ENCODE measurements around the gene FRRS1.

FRRS1 gene

DNA sequence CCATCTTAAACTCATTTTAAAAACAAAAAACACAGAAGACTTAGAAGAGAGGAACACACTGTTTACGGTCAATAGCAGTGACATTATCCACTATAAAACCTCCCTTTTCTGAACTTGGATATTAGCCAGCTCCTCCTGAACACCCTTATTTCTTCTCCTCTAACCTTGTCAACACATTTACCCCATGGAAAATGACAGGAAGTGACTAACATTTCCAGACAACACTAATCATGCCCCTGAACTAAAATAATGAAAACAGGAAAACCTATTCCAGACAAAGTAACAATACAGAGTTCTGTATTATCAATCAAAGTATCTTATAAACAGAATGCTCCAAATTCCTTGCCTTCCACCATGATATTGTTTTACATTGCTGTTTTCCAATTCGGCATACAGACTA, 75.3 kb downstream of the FRRS1 start:
- H3K4me3 ChIP-seq (ENCODE audit: insufficient read depth, low read length, poor library complexity, severe bottlenecking) = no peak overlapping the region

DNA sequence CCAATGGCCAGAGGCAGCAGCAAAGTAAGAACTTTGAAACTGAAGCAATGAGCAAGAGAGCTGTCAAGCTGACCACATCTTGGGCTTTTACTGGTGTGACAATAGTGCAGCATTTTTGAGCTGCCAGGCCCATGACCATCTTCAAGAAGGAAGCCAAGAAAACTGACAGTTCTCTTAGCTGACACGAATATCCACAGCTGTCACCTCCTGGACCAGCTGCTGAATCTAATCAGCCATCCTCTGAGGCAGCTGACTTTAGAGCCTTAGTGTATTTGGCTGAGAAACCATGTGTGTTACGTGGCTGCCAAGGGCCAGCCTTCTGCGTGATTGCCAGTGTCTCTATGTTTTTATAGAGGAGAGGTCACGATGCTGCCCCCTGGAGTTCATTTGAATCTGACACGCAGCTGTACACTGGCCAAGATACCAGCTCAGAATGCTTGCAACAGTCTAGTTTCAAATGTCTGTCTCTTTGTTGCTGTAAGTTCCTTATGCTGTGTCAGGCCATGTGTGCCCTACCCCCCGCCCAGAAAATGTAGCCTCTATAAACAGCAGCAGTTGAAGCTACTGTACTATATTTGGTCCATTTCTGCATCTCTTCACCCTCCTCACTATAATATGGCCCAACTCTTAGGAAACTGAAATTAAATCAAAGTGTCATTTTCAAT, 80.8 kb downstream of the FRRS1 start:
- H3K27ac ChIP-seq (ENCODE audit: low read depth, low read length) = no peak overlapping the region
- H3K9me3 ChIP-seq (ENCODE audit: insufficient read depth, low read length) = no peaks in the 10 kb centered on the region
- no peaks in the 10 kb centered on the region for H3K27me3 ChIP-seq (ENCODE audit: low read length)
- H3K9ac ChIP-seq (ENCODE audit: low read length) = no peak overlapping the region
- TF ChIP-seq, protein P1, sequence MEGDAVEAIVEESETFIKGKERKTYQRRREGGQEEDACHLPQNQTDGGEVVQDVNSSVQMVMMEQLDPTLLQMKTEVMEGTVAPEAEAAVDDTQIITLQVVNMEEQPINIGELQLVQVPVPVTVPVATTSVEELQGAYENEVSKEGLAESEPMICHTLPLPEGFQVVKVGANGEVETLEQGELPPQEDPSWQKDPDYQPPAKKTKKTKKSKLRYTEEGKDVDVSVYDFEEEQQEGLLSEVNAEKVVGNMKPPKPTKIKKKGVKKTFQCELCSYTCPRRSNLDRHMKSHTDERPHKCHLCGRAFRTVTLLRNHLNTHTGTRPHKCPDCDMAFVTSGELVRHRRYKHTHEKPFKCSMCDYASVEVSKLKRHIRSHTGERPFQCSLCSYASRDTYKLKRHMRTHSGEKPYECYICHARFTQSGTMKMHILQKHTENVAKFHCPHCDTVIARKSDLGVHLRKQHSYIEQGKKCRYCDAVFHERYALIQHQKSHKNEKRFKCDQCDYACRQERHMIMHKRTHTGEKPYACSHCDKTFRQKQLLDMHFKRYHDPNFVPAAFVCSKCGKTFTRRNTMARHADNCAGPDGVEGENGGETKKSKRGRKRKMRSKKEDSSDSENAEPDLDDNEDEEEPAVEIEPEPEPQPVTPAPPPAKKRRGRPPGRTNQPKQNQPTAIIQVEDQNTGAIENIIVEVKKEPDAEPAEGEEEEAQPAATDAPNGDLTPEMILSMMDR (IDR thresholded peaks at IDR 0.05; ENCODE audit: insufficient read depth, low read length, poor library complexity, severe bottlenecking) = peak; percentile 69
- no peak for TF ChIP-seq EZH2phosphoT487 (conservative IDR thresholded peaks at IDR 0.05; ENCODE audit: low read length)
- no peak overlapping the region for H3K4me3 ChIP-seq (ENCODE audit: insufficient read depth, low read length, poor library complexity, severe bottlenecking)
- no peak overlapping the region for H2AFZ ChIP-seq (ENCODE audit: low read depth, low read length, severe bottlenecking)
- no peak overlapping the region for H3K4me2 ChIP-seq (ENCODE audit: low read depth, low read length, poor library complexity, severe bottlenecking)
- no peaks in the 10 kb centered on the region for H3K36me3 ChIP-seq (ENCODE audit: low read length)
- no peaks in the 10 kb centered on the region for H3F3A ChIP-seq (ENCODE audit: insufficient read depth)
- no peaks in the 10 kb centered on the region for H3K79me2 ChIP-seq (ENCODE audit: insufficient read depth, low read length)
- H3K9me2 ChIP-seq (replicated peaks; ENCODE audit: insufficient read depth, low read length) = no peaks in the 10 kb centered on the region
- H4K20me1 ChIP-seq (ENCODE audit: low read depth, low read length) = no peaks in the 10 kb centered on the region

More for the DNA sequence above, 75.3 kb downstream of the FRRS1 start:
- Histone ChIP-seq H3K79me2 (ENCODE audit: insufficient read depth, low read length) (no peaks in the 10 kb centered on the region), H3F3A (ENCODE audit: insufficient read depth) (no peaks in the 10 kb centered on the region), H3K27me3 (ENCODE audit: low read length) (no peaks in the 10 kb centered on the region), H4K20me1 (ENCODE audit: low read depth, low read length) (no peaks in the 10 kb centered on the region), H3K9me2 (replicated peaks; ENCODE audit: insufficient read depth, low read length) (no peaks in the 10 kb centered on the region), H3K27ac (ENCODE audit: low read depth, low read length) (no peak overlapping the region), H2AFZ (ENCODE audit: low read depth, low read length, severe bottlenecking) (no peak overlapping the region), H3K36me3 (ENCODE audit: low read length) (no peaks in the 10 kb centered on the region), H3K4me2 (ENCODE audit: low read depth, low read length, poor library complexity, severe bottlenecking) (no peak overlapping the region), H3K9ac (ENCODE audit: low read length) (no peak overlapping the region), H3K9me3 (ENCODE audit: insufficient read depth, low read length) (no peaks in the 10 kb centered on the region)
- TF ChIP-seq, protein P1 (IDR thresholded peaks at IDR 0.05; ENCODE audit: insufficient read depth, low read length, poor library complexity, severe bottlenecking) = no peak
- TF ChIP-seq EZH2phosphoT487 (conservative IDR thresholded peaks at IDR 0.05; ENCODE audit: low read length) = no peak

DNA sequence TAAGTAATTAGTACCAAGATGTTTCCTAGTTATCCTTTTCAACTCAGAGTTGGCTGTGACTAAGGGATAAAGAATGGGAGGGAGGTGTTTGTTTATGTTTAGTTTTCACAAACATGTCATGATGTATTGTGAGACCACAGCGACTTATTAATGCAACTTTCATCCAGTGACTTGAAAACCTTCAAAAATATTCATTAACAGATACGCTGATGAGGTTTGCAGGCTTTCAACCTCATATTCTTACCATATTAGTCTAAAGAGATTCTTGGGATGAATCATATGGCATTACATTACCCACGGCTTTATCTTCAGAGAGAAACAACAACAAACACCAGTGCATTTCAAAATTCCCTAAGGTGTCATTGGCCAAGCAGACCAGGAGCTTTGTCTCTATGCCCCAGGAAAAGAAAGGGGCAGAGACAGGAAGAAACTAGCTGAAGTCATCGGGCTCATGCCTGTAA, 84.1 kb downstream of the FRRS1 start:
- Histone ChIP-seq H3K9ac (ENCODE audit: low read length) (no peak overlapping the region), H3K79me2 (ENCODE audit: insufficient read depth, low read length) (no peaks in the 10 kb centered on the region), H3K4me2 (ENCODE audit: low read depth, low read length, poor library complexity, severe bottlenecking) (no peak overlapping the region), H3K9me2 (replicated peaks; ENCODE audit: insufficient read depth, low read length) (no peaks in the 10 kb centered on the region), H3K27me3 (ENCODE audit: low read length) (no peaks in the 10 kb centered on the region), H3K36me3 (ENCODE audit: low read length) (no peaks in the 10 kb centered on the region), H2AFZ (ENCODE audit: low read depth, low read length, severe bottlenecking) (no peak overlapping the region), H4K20me1 (ENCODE audit: low read depth, low read length) (no peaks in the 10 kb centered on the region), H3K4me3 (ENCODE audit: insufficient read depth, low read length, poor library complexity, severe bottlenecking) (no peak overlapping the region), H3K27ac (ENCODE audit: low read depth, low read length) (no peak overlapping the region), H3K9me3 (ENCODE audit: insufficient read depth, low read length) (no peaks in the 10 kb centered on the region), H3F3A (ENCODE audit: insufficient read depth) (no peaks in the 10 kb centered on the region)
- TF ChIP-seq, protein P1 (IDR thresholded peaks at IDR 0.05; ENCODE audit: insufficient read depth, low read length, poor library complexity, severe bottlenecking) = no peak
- TF ChIP-seq EZH2phosphoT487 (conservative IDR thresholded peaks at IDR 0.05; ENCODE audit: low read length) = no peak
